ENCODE measurements around the gene TCP10L.

GRCh38 chr21:32543975-32544374 is 41.3 kb downstream of the TCP10L start:
- no peak for TF ChIP-seq CTCF (IDR thresholded peaks at IDR 0.05)
- TF ChIP-seq EP300 (IDR thresholded peaks at IDR 0.05), result no peak
- TF ChIP-seq POLR2A (IDR thresholded peaks at IDR 0.05), result no peak
